ENCODE results near the gene TNFAIP1. TPM values are rescaled to one million over a fixed set of nuclear protein-coding genes. Genes with fewer than 3 reads are reported as not detected.

Gene TNFAIP1
- total RNA-seq, 2 donors from 2014 or later: 28.1 to 47.6 TPM

- peaks cover 0 to 18% of the 10 kb centered on the region in 2 donors for H3K4me1 ChIP-seq
- H3K27me3 ChIP-seq: no peaks in the 10 kb centered on the region
- no peak for DNase-seq (ENCODE audit: low spot score)
- no peaks in the 10 kb centered on the region for H3K36me3 ChIP-seq
- TF ChIP-seq, protein P1, sequence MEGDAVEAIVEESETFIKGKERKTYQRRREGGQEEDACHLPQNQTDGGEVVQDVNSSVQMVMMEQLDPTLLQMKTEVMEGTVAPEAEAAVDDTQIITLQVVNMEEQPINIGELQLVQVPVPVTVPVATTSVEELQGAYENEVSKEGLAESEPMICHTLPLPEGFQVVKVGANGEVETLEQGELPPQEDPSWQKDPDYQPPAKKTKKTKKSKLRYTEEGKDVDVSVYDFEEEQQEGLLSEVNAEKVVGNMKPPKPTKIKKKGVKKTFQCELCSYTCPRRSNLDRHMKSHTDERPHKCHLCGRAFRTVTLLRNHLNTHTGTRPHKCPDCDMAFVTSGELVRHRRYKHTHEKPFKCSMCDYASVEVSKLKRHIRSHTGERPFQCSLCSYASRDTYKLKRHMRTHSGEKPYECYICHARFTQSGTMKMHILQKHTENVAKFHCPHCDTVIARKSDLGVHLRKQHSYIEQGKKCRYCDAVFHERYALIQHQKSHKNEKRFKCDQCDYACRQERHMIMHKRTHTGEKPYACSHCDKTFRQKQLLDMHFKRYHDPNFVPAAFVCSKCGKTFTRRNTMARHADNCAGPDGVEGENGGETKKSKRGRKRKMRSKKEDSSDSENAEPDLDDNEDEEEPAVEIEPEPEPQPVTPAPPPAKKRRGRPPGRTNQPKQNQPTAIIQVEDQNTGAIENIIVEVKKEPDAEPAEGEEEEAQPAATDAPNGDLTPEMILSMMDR (IDR thresholded peaks at IDR 0.05): no peak
- H3K4me3 ChIP-seq: no peak overlapping the region
- H3K9me3 ChIP-seq: no peaks in the 10 kb centered on the region
- H3K27ac ChIP-seq: no peak overlapping the region
Measured at GRCh38 chr17:28317099-28317965, 18.2 kb upstream of the TNFAIP1 start.

DNA sequence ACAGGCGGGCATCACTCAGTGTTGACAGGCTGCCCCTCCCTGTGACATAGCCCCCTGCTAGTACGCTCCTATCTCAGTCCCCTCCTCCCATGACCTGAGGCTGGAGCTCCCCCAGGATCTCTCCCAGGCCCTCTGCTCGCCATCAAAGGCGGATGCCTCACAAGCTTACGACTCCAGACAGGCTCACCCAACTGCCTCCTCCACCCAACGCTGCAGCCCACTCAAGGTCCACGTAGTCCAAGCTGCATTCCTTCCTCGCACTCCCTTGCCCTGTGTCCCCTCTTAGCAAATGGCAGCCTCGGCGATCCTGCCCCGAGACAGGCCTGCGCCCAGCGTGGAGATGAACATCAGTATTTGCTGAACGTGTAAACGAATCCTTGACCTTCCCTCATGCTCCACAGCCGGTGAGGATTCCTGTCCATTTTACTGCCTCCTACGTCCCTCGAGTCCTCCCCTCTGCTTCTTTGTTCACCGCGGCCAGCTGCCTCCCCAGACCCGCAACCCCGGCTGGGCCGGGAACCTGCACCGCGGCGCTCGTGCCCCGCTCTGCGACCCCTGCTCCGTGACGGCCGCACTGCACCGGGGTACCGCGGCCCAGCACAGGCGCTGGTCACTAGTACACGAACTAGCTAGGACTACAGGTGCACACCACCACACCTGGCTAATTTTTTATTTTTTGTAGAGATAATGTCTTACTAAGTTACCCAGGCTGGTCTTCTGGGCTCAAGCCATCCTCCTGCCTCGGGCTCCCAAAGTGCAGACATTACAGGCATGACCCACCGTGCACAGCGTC lies 17.4 kb upstream of the TNFAIP1 start:
- no peaks in the 10 kb centered on the region for H3K27me3 ChIP-seq
- DNase-seq (ENCODE audit: low spot score): no peak

GRCh38 chr17:28318759-28319597 lies 16.6 kb upstream of the TNFAIP1 start, which contains the start of gene TMEM97:
Gene TMEM97, plus strand, starts transcription at chr17:28319200. Its CDS starts 40 bp downstream, at chr17:28319240.
- Histone ChIP-seq H3K4me3 (peak within 1 kb of the TSS; percentile 55 to 64), H3K4me1 (peaks cover 0 to 18% of the 10 kb centered on the region in 2 donors), H3K36me3 (no peaks in the 10 kb centered on the region), H3K27ac (peak within 1 kb of the TSS; percentile 47 to 52), H3K27me3 (no peaks in the 10 kb centered on the region), H3K9me3 (no peaks in the 10 kb centered on the region)
- DNase-seq (ENCODE audit: low spot score): peak; percentile 98
- TF ChIP-seq, protein P1 (IDR thresholded peaks at IDR 0.05): no peak

More for the DNA sequence above, 17.4 kb upstream of the TNFAIP1 start:
- Histone ChIP-seq H3K9me3 (no peaks in the 10 kb centered on the region), H3K27ac (no peak overlapping the region), H3K4me1 (peaks cover 0 to 18% of the 10 kb centered on the region in 2 donors), H3K36me3 (no peaks in the 10 kb centered on the region), H3K4me3 (peak overlapping the region; percentile 55 to 64)
- TF ChIP-seq, protein P1 (IDR thresholded peaks at IDR 0.05): no peak

DNA sequence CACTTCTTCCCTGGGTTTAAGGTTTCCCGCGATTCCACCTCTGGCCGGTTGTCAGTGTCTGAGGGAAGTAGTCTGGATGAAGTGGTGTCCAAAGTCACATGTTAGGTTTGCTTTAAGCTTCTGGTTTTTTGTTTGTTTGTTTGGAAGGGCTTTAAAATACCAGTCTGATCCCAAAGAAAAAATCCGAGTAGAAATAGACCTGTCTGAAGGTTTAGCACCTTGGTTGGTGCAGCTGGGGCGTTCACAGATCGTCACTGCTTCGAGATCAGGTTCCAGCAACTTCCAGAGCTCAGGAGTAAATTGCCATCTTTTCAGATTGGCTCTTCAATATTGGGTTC lies 16.0 kb upstream of the TNFAIP1 start:
- DNase-seq (ENCODE audit: low spot score): no peak
- Histone ChIP-seq H3K36me3 (no peaks in the 10 kb centered on the region), H3K27ac (peak overlapping the region; percentile 47 to 52), H3K27me3 (no peaks in the 10 kb centered on the region), H3K4me3 (peak overlapping the region; percentile 55 to 64), H3K4me1 (peaks cover 0 to 18% of the 10 kb centered on the region in 2 donors), H3K9me3 (no peaks in the 10 kb centered on the region)
- TF ChIP-seq, protein P1 (IDR thresholded peaks at IDR 0.05): no peak
